Measurements from ENCODE around the gene RHBDF1. TPM values are rescaled to one million over a fixed set of nuclear protein-coding genes. Genes with fewer than 3 reads are reported as not detected.

Gene RHBDF1
- total and polyA plus RNA-seq, 2 of the 13 experiments (the other 11 are each of a cell fraction or from before 2014, with no cell fraction given) = 5.4 to 26.9 TPM

DNA sequence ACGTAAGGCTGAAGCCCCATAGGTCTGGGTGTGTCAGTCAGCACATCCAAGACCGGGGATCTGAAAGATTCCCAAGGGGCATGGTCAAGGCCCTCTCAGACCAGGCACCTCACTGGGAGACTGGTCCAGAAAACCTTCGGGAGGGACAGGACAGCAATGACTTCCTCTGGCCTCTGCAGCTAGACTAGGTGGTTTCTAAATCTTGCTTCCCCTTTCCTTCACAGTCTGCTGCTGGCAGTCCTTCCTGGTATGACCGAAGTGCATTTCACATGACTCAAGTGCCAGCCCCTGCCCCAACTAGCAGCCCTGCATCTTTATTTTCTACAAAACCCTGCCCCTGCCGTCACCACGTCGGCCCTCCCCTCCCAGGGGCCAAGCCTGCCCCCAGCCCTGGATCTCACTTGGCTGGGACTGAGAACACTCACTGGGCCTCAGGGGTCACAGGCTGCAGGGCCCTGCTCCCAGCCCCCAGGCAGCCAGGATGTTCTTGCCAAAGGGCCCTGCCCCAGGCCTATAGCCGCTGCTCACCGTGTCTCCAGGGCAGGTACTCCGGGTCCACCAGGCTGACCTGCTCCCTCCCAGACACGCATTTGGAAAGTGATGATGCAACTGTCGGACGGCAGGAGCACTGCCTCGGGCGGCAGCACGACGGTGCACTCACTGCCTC lies 37.3 kb downstream of the RHBDF1 start (continued):
- TF ChIP-seq, protein P1, sequence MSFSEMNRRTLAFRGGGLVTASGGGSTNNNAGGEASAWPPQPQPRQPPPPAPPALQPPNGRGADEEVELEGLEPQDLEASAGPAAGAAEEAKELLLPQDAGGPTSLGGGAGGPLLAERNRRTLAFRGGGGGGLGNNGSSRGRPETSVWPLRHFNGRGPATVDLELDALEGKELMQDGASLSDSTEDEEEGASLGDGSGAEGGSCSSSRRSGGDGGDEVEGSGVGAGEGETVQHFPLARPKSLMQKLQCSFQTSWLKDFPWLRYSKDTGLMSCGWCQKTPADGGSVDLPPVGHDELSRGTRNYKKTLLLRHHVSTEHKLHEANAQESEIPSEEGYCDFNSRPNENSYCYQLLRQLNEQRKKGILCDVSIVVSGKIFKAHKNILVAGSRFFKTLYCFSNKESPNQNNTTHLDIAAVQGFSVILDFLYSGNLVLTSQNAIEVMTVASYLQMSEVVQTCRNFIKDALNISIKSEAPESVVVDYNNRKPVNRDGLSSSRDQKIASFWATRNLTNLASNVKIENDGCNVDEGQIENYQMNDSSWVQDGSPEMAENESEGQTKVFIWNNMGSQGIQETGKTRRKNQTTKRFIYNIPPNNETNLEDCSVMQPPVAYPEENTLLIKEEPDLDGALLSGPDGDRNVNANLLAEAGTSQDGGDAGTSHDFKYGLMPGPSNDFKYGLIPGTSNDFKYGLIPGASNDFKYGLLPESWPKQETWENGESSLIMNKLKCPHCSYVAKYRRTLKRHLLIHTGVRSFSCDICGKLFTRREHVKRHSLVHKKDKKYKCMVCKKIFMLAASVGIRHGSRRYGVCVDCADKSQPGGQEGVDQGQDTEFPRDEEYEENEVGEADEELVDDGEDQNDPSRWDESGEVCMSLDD (CRISPR knock-in tag; IDR thresholded peaks at IDR 0.05; ENCODE audit: borderline replicate concordance) = no peak
- peak; percentile 36 for TF ChIP-seq AGO2 (optimal IDR thresholded peaks at IDR 0.05; ENCODE audit: low read depth, low read length)
- TF ChIP-seq NCOR1 (IDR thresholded peaks at IDR 0.05; ENCODE audit: borderline replicate concordance, low read length) = no peak
- no peak for TF ChIP-seq ZNF251 (CRISPR knock-in tag; IDR thresholded peaks at IDR 0.05)
- no peak for TF ChIP-seq NFYC (CRISPR knock-in tag; IDR thresholded peaks at IDR 0.05)
- TF ChIP-seq HMG20B (CRISPR knock-in tag; conservative IDR thresholded peaks at IDR 0.05) = no peak
- TF ChIP-seq ZNF441 (CRISPR knock-in tag; IDR thresholded peaks at IDR 0.05; ENCODE audit: borderline replicate concordance) = no peak
- no peak for TF ChIP-seq MLLT10 (CRISPR knock-in tag; IDR thresholded peaks at IDR 0.05)
- TF ChIP-seq, protein P2, sequence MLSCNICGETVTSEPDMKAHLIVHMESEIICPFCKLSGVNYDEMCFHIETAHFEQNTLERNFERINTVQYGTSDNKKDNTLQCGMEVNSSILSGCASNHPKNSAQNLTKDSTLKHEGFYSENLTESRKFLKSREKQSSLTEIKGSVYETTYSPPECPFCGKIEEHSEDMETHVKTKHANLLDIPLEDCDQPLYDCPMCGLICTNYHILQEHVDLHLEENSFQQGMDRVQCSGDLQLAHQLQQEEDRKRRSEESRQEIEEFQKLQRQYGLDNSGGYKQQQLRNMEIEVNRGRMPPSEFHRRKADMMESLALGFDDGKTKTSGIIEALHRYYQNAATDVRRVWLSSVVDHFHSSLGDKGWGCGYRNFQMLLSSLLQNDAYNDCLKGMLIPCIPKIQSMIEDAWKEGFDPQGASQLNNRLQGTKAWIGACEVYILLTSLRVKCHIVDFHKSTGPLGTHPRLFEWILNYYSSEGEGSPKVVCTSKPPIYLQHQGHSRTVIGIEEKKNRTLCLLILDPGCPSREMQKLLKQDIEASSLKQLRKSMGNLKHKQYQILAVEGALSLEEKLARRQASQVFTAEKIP (CRISPR knock-in tag; IDR thresholded peaks at IDR 0.05; ENCODE audit: borderline replicate concordance) = no peak
- peak; percentile 86; the same call in 1 of the 2 replicates for TF ChIP-seq CEBPB (IDR thresholded peaks at IDR 0.05; ENCODE audit: borderline replicate concordance, low read depth, low read length)
- TF ChIP-seq ZNF703 (CRISPR knock-in tag; IDR thresholded peaks at IDR 0.05; ENCODE audit: borderline replicate concordance) = no peak
- no peak for TF ChIP-seq CENPT (CRISPR knock-in tag; IDR thresholded peaks at IDR 0.05; ENCODE audit: low read depth)
- TF ChIP-seq KDM2A (CRISPR knock-in tag; IDR thresholded peaks at IDR 0.05; ENCODE audit: borderline replicate concordance, low read depth) = 0 out of 2 replicates have a peak, but pooled peaks have one; percentile 32
- TF ChIP-seq KAT7 (CRISPR knock-in tag; IDR thresholded peaks at IDR 0.05; ENCODE audit: borderline replicate concordance) = no peak
- TF ChIP-seq, protein P3, sequence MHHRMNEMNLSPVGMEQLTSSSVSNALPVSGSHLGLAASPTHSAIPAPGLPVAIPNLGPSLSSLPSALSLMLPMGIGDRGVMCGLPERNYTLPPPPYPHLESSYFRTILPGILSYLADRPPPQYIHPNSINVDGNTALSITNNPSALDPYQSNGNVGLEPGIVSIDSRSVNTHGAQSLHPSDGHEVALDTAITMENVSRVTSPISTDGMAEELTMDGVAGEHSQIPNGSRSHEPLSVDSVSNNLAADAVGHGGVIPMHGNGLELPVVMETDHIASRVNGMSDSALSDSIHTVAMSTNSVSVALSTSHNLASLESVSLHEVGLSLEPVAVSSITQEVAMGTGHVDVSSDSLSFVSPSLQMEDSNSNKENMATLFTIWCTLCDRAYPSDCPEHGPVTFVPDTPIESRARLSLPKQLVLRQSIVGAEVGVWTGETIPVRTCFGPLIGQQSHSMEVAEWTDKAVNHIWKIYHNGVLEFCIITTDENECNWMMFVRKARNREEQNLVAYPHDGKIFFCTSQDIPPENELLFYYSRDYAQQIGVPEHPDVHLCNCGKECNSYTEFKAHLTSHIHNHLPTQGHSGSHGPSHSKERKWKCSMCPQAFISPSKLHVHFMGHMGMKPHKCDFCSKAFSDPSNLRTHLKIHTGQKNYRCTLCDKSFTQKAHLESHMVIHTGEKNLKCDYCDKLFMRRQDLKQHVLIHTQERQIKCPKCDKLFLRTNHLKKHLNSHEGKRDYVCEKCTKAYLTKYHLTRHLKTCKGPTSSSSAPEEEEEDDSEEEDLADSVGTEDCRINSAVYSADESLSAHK (CRISPR knock-in tag; IDR thresholded peaks at IDR 0.05; ENCODE audit: borderline replicate concordance) = no peak
- TF ChIP-seq HNF4A (CRISPR knock-in tag; IDR thresholded peaks at IDR 0.05) = 0 out of 2 replicates have a peak, but pooled peaks have one; percentile 16
- TF ChIP-seq, protein P4, sequence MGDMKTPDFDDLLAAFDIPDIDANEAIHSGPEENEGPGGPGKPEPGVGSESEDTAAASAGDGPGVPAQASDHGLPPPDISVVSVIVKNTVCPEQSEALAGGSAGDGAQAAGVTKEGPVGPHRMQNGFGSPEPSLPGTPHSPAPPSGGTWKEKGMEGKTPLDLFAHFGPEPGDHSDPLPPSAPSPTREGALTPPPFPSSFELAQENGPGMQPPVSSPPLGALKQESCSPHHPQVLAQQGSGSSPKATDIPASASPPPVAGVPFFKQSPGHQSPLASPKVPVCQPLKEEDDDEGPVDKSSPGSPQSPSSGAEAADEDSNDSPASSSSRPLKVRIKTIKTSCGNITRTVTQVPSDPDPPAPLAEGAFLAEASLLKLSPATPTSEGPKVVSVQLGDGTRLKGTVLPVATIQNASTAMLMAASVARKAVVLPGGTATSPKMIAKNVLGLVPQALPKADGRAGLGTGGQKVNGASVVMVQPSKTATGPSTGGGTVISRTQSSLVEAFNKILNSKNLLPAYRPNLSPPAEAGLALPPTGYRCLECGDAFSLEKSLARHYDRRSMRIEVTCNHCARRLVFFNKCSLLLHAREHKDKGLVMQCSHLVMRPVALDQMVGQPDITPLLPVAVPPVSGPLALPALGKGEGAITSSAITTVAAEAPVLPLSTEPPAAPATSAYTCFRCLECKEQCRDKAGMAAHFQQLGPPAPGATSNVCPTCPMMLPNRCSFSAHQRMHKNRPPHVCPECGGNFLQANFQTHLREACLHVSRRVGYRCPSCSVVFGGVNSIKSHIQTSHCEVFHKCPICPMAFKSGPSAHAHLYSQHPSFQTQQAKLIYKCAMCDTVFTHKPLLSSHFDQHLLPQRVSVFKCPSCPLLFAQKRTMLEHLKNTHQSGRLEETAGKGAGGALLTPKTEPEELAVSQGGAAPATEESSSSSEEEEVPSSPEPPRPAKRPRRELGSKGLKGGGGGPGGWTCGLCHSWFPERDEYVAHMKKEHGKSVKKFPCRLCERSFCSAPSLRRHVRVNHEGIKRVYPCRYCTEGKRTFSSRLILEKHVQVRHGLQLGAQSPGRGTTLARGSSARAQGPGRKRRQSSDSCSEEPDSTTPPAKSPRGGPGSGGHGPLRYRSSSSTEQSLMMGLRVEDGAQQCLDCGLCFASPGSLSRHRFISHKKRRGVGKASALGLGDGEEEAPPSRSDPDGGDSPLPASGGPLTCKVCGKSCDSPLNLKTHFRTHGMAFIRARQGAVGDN (CRISPR knock-in tag; IDR thresholded peaks at IDR 0.05) = peak; percentile 11; the same call in 1 of the 2 replicates
- no peak for TF ChIP-seq ZNF496 (CRISPR knock-in tag; IDR thresholded peaks at IDR 0.05; ENCODE audit: insufficient replicate concordance)

Data from HepG2 (cell line).